Stimulated activated naive CD8-positive, alpha-beta T cell treated with anti-CD3 and anti-CD28 coated beads, Interleukin-15, Interleukin-2, amounts not matched to agents 100 ng/mL and 50 ng/mL, for 24 hours (primary cell): ENCODE measurements around the gene TM9SF4.

Source experiments
- H3K27ac Mint-ChIP-seq: one replicate; pipeline ENCODE4 v1.8.0; 2021; ENCODE audit warnings: mild to moderate bottlenecking, mixed read lengths
- H3K27me3 Mint-ChIP-seq: one replicate; pipeline ENCODE4 v1.8.0; 2021; ENCODE audit warnings: mixed read lengths
- H3K36me3 Mint-ChIP-seq: one replicate; pipeline ENCODE4 v1.8.0; 2021; ENCODE audit warnings: low read depth, mixed read lengths
- H3K4me1 Mint-ChIP-seq: one replicate; pipeline ENCODE4 v1.8.0; 2021; ENCODE audit warnings: low read depth, mixed read lengths
- H3K4me3 Mint-ChIP-seq: one replicate; pipeline ENCODE4 v1.8.0; 2021; ENCODE audit warnings: mild to moderate bottlenecking, mixed read lengths
- H3K9me3 Mint-ChIP-seq: one replicate; pipeline ENCODE4 v1.8.0; 2021; ENCODE audit warnings: mixed read lengths

TM9SF4 gene

DNA sequence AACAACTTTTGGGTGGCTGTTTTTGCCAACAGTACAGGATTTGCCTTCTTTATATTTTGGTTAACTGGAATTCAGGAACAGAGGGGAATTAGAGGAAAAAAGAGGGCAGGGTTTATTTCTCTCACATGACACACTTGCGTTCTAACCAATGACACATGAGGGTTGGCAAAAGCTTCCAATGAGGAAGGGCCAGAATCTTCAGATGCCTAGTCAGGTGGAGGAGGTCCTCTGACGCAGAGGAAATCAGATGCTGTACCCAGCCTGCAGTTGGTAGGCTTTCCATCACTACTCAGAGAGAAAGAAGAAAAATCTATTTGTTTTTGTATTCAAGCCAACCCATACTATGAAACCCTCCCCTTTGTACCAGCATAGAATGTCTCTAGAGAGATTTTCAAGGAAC is 20.8 kb downstream of the TM9SF4 start:
- Mint-ChIP-seq H3K4me1 (peaks cover 15% of the 10 kb centered on the region), H3K27ac (no peak overlapping the region), H3K27me3 (no peaks in the 10 kb centered on the region), H3K9me3 (no peaks in the 10 kb centered on the region), H3K36me3 (peaks cover 38% of the 10 kb centered on the region), H3K4me3 (no peak overlapping the region)

DNA sequence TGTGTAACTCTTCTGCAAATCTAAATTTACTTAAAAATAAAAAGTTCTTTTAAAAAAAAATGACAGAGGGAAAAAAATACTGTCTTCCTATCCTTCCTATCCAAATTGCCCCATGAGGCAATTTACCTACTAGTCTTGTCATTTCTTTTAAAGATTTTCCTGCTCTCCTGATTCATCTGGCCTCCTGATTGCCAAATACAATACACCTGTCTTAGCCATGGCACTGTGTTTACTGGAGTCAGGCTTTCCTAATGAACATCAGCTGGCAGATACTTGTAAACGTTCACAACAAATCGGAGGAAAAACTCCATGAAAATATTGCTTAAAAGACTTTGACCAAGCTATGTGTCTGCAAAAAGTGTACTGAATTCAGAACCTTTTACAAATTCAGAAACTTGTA is 21.5 kb downstream of the TM9SF4 start:
- no peaks in the 10 kb centered on the region for H3K27me3 Mint-ChIP-seq
- H3K36me3 Mint-ChIP-seq: peaks cover 42% of the 10 kb centered on the region
- no peaks in the 10 kb centered on the region for H3K9me3 Mint-ChIP-seq

DNA sequence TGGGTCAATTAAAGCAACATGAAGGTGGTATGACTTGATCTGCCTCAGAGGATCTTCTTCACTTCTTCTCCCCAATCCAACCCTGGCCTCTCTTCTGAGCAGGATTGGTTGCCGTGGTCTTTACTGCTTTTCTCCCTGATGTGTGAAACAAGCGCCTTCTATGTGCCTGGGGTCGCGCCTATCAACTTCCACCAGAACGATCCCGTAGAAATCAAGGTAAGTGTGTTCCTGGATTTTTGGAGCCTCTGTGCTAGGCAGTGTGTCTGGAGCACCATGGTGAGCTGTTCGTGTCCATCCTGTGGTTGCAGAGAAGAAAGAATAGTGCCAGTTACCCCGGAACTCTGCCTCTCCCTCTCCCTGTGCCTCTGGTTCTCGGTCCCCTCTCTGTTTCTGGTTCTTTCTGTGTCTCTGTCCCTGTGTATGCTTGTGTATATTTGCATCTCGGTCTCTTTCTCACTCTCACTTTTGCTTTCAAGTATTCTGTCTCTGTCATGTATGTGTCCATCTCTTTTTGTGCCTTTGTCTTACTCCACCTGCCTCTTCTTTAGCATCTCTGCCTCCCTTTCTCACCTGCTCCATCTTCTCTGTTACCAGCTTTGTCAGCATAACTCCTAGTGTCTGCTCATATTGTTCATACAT is 23.5 kb downstream of the TM9SF4 start:
- no peaks in the 10 kb centered on the region for H3K27me3 Mint-ChIP-seq
- H3K4me3 Mint-ChIP-seq: no peak overlapping the region
- H3K9me3 Mint-ChIP-seq: no peaks in the 10 kb centered on the region
- peaks cover 15% of the 10 kb centered on the region for H3K4me1 Mint-ChIP-seq
- no peak overlapping the region for H3K27ac Mint-ChIP-seq
- H3K36me3 Mint-ChIP-seq: peaks cover 38% of the 10 kb centered on the region

More for the DNA sequence above, 21.5 kb downstream of the TM9SF4 start:
- no peak overlapping the region for H3K27ac Mint-ChIP-seq
- peaks cover 15% of the 10 kb centered on the region for H3K4me1 Mint-ChIP-seq
- no peak overlapping the region for H3K4me3 Mint-ChIP-seq

DNA sequence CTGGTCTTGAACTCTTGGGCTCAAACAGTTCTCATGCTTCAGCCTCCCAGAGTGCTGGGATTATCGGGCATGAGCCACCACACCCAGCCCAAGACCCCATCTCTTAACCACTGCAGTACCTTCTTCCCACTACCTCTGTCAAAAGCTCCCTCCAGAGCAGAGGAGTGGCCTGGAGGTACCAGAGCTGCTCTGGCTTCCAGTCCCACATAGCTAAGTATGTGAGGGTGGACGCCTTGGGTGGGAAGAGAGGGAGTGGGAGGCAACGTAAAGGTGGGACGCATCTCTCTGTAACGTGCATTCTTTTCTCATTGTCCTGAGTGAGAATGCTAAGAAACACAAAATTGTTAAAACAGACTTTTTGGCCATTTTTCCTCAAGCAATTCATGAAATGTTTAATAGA is 24.5 kb downstream of the TM9SF4 start:
- no peaks in the 10 kb centered on the region for H3K27me3 Mint-ChIP-seq
- H3K4me3 Mint-ChIP-seq: no peak overlapping the region
- peaks cover 43% of the 10 kb centered on the region for H3K36me3 Mint-ChIP-seq
- H3K27ac Mint-ChIP-seq: no peak overlapping the region
- peaks cover 15% of the 10 kb centered on the region for H3K4me1 Mint-ChIP-seq
- no peaks in the 10 kb centered on the region for H3K9me3 Mint-ChIP-seq

DNA sequence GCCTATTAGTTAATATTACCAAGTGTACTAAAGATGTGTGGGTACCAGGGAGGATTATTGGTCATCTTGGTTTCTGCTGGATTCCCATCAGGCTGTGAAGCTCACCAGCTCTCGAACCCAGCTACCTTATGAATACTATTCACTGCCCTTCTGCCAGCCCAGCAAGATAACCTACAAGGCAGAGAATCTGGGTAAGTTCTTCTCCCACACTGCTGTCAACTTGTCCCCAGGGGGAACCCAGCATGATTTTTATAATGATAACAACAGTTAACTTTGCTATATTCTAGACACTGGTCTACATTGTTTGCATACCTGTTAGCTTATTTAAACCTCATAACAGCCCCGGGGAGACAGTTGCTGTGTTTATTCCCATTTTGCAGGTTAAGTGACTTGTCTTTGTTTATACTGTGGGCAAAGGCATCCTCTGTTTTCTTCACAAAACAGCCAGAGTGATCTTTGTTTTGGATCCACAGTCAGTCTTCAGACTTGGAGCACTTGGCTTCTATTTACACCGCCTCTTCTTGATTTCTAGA is 26.5 kb downstream of the TM9SF4 start:
- H3K27me3 Mint-ChIP-seq: no peaks in the 10 kb centered on the region
- no peaks in the 10 kb centered on the region for H3K9me3 Mint-ChIP-seq
- no peak overlapping the region for H3K27ac Mint-ChIP-seq
- peaks cover 58% of the 10 kb centered on the region for H3K36me3 Mint-ChIP-seq
- peaks cover 13% of the 10 kb centered on the region for H3K4me1 Mint-ChIP-seq
- no peak overlapping the region for H3K4me3 Mint-ChIP-seq

DNA sequence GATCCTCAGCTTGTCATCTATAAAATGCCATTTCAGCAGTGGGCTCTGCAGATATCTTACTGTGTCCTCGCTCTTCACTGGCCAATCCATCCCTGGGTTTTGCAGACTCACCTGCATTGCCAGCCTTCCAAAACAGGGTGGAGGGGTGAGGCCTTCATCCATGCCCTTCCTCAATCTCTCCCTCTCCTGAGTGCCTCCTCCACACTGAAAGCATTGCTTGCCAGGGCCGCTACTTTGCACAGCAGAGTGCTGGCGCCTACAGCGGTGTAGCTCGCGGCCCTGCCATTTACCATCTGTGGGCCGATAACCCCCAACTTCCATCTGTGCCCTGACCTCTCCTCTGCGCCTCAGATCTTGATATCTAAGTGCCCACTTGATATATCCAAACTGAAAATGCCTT is 29.4 kb downstream of the TM9SF4 start:
- Mint-ChIP-seq H3K36me3 (peaks cover 59% of the 10 kb centered on the region), H3K9me3 (no peaks in the 10 kb centered on the region), H3K27me3 (no peaks in the 10 kb centered on the region), H3K4me3 (no peak overlapping the region), H3K4me1 (no peaks in the 10 kb centered on the region), H3K27ac (no peak overlapping the region)

DNA sequence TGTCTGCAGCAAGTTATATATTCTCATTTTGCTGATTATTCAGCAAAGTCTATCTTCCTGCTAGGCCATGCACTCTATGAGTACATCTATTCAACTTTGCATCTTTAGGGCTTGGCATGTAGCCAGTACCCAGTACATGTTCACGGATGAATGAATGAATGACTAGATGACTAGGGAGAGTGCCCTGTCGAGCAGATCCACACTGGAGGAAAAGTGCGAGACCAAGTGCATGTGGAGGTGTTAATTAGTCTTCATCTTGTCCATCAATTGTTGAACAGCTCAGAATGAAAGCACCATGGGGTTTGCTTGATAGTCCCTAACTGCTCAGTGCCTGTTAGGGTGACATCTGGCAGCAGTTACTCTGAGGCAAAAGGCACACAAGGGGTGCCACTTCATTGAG is 30.4 kb downstream of the TM9SF4 start:
- Mint-ChIP-seq H3K27me3 (no peaks in the 10 kb centered on the region), H3K27ac (no peak overlapping the region), H3K4me1 (no peaks in the 10 kb centered on the region), H3K36me3 (peaks cover 66% of the 10 kb centered on the region), H3K9me3 (no peaks in the 10 kb centered on the region), H3K4me3 (no peak overlapping the region)

DNA sequence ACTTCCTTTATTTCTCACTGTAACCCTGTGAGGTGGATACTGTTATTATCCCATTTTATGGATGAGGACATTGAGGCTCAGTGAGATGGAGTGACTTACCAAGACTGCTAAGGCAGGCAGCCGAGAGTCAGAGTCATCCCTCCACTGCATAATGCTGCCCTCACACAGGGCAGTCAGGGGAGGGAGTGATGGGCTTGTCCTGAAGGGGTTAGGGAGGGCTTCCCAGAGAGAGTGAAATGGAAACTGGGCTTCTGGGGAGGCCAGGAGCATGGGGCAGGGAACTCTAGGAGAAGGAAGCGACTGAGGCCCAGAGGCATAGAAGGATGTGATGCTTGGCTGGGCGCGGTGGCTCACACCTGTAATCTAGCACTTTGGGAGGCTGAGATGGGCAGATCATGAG is 31.1 kb downstream of the TM9SF4 start:
- Mint-ChIP-seq H3K4me1 (no peaks in the 10 kb centered on the region), H3K36me3 (peaks cover 68% of the 10 kb centered on the region), H3K27me3 (no peaks in the 10 kb centered on the region), H3K9me3 (no peaks in the 10 kb centered on the region), H3K27ac (no peak overlapping the region), H3K4me3 (no peak overlapping the region)

DNA sequence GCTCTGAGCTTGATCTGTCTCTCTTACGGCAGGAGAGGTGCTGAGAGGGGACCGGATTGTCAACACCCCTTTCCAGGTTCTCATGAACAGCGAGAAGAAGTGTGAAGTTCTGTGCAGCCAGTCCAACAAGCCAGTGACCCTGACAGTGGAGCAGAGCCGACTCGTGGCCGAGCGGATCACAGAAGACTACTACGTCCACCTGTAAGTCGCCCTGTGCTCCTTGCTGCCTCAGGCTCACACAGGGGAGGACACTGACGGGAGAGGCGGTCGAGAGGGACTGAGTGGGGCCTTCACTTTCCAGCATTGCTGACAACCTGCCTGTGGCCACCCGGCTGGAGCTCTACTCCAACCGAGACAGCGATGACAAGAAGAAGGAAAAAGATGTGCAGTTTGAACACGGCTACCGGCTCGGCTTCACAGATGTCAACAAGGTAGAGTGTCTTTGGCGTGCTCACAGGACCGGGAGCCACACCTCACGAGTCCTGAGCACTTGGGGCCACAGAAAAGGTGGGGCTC is 32.0 kb downstream of the TM9SF4 start:
- Mint-ChIP-seq H3K9me3 (no peaks in the 10 kb centered on the region), H3K27me3 (no peaks in the 10 kb centered on the region), H3K4me1 (no peaks in the 10 kb centered on the region), H3K4me3 (no peak overlapping the region), H3K27ac (no peak overlapping the region), H3K36me3 (peaks cover 73% of the 10 kb centered on the region)

DNA sequence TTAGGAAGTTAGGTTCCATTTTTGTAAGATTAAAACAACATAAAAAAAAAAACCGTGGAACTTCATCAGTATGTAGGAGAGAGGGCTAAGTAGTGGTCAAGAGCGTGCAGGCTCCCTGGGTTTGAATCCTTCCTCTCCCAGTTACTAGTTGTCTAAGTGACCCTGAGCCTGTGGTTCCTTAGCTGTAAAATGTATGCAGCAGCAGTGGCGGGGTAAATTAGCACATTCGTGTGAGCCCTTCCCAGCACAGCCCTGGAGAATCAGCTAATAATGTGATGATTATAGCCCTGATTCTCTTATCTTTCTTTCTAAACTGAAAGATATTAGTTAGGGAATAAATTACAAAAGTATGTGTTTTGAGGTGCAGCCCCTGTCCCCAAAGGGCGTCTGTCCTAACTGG is 32.6 kb downstream of the TM9SF4 start:
- H3K27me3 Mint-ChIP-seq: no peaks in the 10 kb centered on the region
- peaks cover 77% of the 10 kb centered on the region for H3K36me3 Mint-ChIP-seq
- no peaks in the 10 kb centered on the region for H3K4me1 Mint-ChIP-seq
- H3K4me3 Mint-ChIP-seq: no peak overlapping the region
- H3K9me3 Mint-ChIP-seq: no peaks in the 10 kb centered on the region
- H3K27ac Mint-ChIP-seq: no peak overlapping the region

DNA sequence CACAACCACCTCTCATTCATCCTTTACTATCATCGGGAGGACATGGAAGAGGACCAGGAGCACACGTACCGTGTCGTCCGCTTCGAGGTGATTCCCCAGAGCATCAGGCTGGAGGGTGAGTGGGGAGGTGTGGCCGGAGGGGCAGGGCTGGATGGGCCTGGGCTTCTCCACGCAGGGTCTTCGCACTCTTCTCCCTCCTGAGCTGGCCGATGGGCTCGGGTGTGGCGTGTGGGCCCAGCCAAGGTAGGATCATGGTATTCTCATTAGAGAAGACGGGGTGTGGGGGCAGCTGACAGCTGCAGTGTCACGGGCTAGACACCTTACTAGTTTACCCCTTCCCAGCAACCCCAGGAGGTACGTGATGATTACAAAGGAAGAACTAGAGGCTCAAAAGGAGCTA is 33.5 kb downstream of the TM9SF4 start:
- no peaks in the 10 kb centered on the region for H3K27me3 Mint-ChIP-seq
- no peaks in the 10 kb centered on the region for H3K9me3 Mint-ChIP-seq
- no peak overlapping the region for H3K27ac Mint-ChIP-seq
- no peaks in the 10 kb centered on the region for H3K4me1 Mint-ChIP-seq
- no peak overlapping the region for H3K4me3 Mint-ChIP-seq
- H3K36me3 Mint-ChIP-seq: peaks cover 75% of the 10 kb centered on the region

DNA sequence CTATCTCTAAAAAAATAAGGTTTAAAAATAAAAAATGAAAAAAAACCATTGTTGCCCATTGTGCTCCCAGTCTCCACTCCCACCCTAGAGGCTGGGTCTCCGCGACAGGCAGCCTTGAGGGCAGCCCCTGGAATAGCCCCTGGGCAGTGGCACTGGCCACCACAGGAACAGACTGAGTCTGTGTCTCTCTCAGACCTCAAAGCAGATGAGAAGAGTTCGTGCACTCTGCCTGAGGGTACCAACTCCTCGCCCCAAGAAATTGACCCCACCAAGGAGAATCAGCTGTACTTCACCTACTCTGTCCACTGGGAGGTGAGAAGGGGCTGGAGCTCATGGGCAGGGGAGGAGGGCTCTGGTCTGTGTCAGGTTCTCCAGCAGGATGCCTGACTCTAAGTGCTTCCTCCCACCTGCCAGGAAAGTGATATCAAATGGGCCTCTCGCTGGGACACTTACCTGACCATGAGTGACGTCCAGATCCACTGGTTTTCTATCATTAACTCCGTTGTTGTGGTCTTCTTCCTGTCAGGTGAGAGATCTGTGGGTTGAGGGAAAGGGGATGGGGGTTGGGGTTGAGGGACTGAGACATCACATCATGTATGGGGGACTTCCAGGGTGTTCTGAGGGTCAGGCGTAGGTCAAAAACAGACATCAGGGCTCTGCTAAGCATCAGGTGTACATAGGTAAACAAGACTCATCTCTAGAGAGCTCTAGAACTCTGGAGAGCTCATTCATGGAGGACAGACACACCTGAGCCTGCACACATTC is 35.6 kb downstream of the TM9SF4 start:
- Mint-ChIP-seq H3K9me3 (no peaks in the 10 kb centered on the region), H3K27ac (no peak overlapping the region), H3K4me1 (no peaks in the 10 kb centered on the region), H3K36me3 (peaks cover 72% of the 10 kb centered on the region), H3K27me3 (no peaks in the 10 kb centered on the region), H3K4me3 (no peak overlapping the region)

DNA sequence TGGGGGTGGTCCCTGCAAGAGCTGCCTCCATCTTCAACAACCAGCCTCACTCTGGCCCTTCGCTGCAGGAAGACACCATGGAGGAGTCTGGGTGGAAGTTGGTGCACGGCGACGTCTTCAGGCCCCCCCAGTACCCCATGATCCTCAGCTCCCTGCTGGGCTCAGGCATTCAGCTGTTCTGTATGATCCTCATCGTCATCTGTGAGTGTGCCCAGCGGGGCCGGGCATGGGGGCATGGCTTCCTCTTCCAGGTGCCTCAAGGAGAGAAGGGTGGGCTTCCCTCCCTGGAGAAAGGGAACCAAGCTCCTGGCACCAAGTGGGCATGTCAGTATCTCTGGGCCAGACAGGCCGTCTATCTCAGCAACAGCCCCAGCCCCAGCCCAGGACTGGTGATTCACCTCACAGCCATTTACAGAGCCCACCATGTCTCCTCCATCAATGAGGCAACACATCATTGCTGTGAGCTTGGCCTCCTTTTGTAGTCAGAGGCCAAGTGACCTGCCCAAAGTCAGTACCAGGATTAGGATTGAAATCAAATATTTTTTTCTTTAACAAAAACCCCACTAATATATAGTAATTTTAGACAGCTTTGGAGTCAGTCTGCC is 40.2 kb downstream of the TM9SF4 start:
- peaks cover 59% of the 10 kb centered on the region for H3K36me3 Mint-ChIP-seq
- no peaks in the 10 kb centered on the region for H3K9me3 Mint-ChIP-seq
- H3K4me3 Mint-ChIP-seq: no peak overlapping the region
- no peaks in the 10 kb centered on the region for H3K27me3 Mint-ChIP-seq
- no peak overlapping the region for H3K27ac Mint-ChIP-seq
- H3K4me1 Mint-ChIP-seq: no peaks in the 10 kb centered on the region

DNA sequence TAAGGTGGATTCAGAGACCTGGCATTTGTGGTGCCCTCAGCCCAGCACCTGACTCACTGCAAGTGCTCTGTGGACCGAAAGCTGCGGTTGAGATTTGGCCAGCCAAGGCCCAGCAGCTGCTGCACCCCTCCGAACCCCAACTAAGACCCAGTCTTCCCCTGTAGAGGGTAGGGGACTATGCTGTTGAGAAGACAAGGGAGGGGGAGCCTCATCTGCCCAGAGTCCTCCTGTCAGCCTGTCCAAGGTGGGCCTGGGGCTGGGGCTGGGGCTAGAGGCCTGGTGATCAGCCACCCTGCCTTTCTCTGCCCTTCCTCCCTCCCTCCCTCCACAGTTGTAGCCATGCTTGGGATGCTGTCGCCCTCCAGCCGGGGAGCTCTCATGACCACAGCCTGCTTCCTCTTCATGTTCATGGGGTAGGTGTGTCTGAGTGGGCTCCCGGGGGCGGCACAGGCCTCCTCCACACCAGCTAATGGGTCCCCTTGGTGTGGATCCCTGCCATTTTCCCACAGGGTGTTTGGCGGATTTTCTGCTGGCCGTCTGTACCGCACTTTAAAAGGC is 40.9 kb downstream of the TM9SF4 start:
- Mint-ChIP-seq H3K4me3 (no peak overlapping the region), H3K27ac (no peak overlapping the region), H3K36me3 (peaks cover 57% of the 10 kb centered on the region), H3K4me1 (peaks cover 4% of the 10 kb centered on the region), H3K27me3 (no peaks in the 10 kb centered on the region), H3K9me3 (no peaks in the 10 kb centered on the region)
